Activated CD8-positive, alpha-beta memory T cell treated with anti-CD3 and anti-CD28 coated beads for 36 hours (primary cell): ENCODE results near the gene OPRM1. TPM values are rescaled to one million over a fixed set of nuclear protein-coding genes. Genes with fewer than 3 reads are reported as not detected.

Source experiments
- CTCF ChIA-PET: fragments of 350-600 bp; sonication (Branson Sonifier 250); formaldehyde crosslinking; loops from one replicate; lab custom pipeline; 2021; ENCODE audit warnings: antibody characterized with exemption; lab: Charles Lee
- POLR2A ChIA-PET: fragments of 350-600 bp; sonication (Branson Sonifier 250); formaldehyde crosslinking; loops from one replicate; lab custom pipeline; 2021; ENCODE audit warnings: antibody characterized with exemption; lab: Charles Lee
- total RNA-seq, 2 experiments: library from RNA; stranded (reverse); gene quantifications; one replicate each; pipeline ENCODE4 v1.2.3, GENCODE V29; 2021

Gene OPRM1
- total RNA-seq, 2 experiments from 2014 or later = not detected

- CTCF ChIA-PET = no interaction called here
- POLR2A ChIA-PET = no interaction called here
Measured at GRCh38 chr6:154285826-154286225, 246.8 kb downstream of the OPRM1 start.

DNA sequence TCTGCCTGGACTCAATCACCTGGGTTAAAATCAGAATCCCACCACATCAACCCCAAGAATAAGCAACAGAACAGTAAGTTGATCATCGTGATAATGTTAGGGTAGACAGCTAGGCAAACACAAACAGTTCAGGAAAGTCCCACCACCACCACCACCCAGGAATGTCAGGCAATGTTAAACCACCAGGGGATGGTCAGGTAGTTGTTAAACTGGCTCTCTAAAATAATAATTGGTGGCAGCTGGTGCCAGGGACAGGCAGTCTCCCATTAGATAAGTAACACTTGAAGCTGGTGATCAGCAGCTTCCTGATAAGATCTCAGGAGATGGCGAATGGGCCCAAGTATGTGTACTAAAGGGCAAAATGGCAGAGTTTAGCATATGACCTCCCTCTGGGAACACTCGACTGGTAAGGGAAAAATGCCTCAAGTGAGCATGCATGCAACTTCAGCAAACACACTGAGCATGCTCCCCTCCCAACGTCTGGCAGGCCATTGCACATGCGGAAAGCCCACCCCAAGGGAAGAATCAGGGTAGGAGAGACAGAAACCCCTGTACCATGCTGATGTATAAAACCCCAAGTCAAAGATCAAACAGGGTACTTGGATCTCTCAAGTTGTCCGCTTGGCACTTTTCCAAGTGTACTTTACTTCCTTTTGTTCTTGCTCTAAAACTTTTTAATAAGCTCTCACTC lies 250.9 kb downstream of the OPRM1 start:
- ChIA-PET POLR2A (interaction anchor here (0.7 kb wide), 1 partner anchor 71 kb away, joined by 4 read pairs; no protein-coding TSS in a partner anchor), CTCF (interaction anchor here (0.7 kb wide), 1 partner anchor 23 kb away, joined by 3 read pairs; no protein-coding TSS in a partner anchor)

GRCh38 chr6:154292066-154292465 lies 253.0 kb downstream of the OPRM1 start:
- ChIA-PET CTCF (no interaction called here), POLR2A (no interaction called here)

- ChIA-PET CTCF (no interaction called here), POLR2A (no interaction called here)
Measured at GRCh38 chr6:154292855-154293519, 253.9 kb downstream of the OPRM1 start.

DNA sequence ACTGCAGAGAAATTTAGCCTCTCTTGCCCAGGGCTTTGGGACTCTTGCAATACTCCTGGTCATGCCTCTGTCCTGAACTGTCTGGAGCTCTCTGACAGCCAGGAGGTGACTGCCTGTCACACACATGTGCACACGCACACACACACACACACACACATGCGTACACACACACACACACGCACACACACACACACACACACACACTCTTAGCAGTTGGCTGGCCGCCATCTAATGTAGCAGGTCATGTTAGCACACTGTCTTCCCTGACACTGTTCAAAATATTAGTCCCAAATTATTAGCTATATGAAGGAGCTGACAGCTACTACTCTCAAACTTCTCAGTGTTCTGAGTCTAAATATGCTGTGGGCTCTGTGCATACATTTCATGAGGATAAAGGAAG lies 256.7 kb downstream of the OPRM1 start:
- CTCF ChIA-PET = interaction anchor here (0.7 kb wide), 1 partner anchor 124 kb away, joined by 3 read pairs; no protein-coding TSS in a partner anchor

More for the DNA sequence above, 256.7 kb downstream of the OPRM1 start:
- POLR2A ChIA-PET = no interaction called here
